ENCODE results near the gene CLDN6.

The CLDN6 gene

DNA sequence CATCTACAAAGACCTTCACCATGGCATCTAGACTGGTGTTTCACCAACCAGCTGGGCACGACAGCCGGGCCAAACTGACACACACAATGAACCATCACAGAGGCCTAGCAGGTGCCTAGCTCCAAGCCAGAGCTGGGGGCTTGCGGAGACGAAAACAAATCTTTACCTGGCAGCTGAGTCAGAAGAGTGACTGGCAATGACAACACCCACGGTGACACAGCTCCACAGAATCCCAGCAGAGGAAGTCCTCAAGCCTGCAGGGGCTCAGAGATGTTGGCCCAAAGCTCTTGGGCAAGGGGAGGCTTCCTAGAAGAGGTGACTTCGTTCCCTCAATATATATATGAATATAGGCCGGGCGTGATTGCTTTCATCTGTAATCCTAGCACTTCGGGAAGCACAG, 33.5 kb upstream of the CLDN6 start:
- DNase-seq, result no peak

DNA sequence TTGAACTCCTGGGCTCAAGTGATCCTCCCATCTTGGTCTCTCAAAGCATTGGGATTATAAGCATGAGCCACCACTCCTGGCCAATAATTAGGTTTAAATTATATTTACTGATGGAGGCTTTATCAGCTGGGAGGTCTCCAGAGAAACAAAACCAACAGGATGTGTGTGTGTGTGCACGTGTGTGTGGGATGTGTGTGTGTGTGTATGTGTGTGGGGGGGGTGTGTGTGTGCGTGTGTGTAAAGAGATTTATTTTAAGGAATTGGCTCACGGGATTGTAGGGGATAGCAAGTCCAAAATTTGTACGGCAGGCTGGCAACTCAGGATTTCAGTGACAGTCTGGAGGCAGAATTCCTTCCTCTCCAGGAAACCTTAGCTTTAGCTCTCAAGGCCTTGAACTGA, 33.0 kb upstream of the CLDN6 start:
- DNase-seq, result peak; percentile 33

DNA sequence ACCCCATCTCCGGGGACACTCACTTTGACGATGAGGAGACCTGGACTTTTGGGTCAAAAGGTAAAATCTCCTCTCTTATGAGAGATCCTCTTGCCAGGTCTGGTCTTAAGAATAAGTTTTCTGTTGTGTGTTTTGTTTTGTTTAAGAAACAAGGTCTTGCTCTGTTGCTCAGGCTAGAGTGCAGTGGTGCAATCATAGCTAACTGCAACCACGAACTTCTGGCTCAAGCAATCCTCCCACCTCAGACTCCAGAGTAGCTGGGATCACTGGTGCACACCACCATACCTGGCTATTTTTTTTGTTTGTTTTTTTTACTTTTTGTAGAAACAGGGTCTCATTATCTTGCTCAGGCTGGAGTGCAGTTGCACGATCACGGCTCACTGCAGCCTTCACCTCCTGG, 32.5 kb upstream of the CLDN6 start:
- no peak for DNase-seq

DNA sequence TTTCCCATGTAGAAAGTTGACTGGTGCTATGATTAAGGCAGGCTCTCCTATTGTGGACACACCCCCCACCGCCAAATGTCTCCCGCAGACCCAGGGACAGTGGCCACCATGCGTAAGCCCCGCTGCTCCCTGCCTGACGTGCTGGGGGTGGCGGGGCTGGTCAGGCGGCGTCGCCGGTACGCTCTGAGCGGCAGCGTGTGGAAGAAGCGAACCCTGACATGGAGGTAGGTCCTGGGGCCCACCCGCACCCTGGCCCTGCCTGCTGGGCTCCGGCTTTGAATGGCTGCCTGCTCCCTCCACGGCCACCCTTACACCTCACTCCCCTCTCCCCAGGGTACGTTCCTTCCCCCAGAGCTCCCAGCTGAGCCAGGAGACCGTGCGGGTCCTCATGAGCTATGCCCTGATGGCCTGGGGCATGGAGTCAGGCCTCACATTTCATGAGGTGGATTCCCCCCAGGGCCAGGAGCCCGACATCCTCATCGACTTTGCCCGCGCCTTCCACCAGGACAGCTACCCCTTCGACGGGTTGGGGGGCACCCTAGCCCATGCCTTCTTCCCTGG, 32.0 kb upstream of the CLDN6 start:
- DNase-seq, result no peak

DNA sequence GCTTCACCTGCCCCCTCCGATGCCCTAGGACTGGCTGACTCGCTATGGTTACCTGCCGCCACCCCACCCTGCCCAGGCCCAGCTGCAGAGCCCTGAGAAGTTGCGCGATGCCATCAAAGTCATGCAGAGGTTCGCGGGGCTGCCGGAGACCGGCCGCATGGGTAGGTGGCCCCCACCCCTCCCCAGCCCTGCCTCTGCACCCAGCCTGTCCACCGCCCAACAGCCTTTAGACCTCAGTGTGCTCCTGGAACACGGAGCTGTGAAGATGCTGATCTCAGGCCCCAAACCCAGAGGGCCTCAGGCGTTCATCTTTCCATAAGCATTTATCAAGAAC, 29.4 kb upstream of the CLDN6 start:
- no peak for DNase-seq

DNA sequence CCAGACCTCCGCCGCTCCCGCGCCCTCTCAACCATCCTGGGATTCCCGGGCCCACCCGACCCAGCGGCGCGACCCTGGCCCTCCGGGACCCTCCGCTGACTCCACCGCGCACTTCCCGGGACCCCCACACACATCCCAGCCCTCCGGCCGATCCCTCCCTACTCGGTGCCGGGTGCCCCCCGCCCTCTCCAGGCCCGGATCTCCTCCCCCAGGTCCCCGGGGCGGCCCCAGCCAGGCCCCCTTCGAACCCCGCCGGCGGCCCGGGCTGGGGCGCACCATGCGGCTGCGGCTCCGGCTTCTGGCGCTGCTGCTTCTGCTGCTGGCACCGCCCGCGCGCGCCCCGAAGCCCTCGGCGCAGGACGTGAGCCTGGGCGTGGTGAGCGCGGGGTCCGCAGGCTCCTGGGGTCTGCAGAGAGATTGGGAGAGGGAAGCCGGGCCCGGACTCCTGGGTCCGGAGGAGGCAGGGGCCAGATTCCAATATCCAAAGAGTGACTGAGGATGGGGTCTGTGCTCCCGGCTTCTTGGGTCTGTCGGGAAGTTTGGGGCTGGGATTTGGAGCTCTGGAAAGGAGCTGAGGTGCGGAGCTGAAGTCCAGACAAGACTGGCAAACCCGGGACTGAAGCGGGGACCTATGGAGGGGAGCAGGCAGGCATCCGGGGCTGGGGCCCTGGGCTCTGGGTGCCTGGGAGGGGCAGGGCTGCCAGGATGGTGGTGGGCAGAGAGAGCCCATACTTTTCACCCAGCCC, 28.8 kb upstream of the CLDN6 start:
- DNase-seq, result no peak

DNA sequence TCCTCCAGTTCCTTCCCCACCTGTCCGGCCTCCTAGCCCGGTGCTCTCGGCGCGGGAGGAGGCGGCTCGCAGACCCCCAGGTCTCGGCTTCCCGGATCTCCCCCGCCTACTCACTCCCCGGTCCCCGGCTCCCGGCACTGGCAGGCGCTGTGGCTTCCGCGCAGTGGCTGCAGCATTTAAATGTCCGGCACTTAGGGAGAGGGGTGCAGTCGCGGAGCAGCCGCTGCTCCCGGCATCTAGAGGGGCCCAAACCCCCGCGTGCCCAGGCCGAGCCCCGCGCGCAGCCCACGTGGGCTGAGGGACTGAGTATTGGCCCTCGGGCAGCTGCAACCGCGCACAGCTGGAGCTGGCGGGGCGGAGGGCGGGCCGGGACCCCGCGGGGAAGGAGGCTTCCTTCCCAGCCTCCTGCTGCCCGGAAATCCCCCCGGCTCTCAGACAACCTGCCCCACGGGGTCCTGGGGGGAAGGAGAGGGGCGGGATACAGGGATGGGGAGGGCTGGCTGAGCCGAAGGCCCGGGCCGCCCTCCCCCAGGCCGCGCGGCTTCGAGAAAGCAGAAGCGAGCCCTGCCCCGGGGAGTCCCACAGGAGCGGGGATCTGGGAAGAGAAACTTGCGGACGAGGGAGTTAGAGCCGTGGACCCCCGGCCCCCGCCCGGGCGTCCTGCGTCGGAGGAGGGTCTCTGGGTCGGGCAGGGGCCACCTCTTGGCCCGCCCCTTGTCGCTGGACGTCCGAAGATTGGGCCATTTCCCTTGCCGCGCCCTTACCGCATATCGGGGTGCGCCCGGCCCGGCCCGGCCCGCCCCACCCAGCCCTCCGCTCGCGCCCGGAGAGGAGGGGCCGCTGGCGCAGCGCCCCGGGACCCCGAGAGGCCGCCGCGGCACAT, 28.0 kb upstream of the CLDN6 start, which contains the start of gene MMP25:
Gene MMP25 (plus strand): TSS at position 804 of the 883 bp plus-strand sequence. CDS start 357 bp downstream, outside the sequence.
- DNase-seq, result peak; percentile 64

DNA sequence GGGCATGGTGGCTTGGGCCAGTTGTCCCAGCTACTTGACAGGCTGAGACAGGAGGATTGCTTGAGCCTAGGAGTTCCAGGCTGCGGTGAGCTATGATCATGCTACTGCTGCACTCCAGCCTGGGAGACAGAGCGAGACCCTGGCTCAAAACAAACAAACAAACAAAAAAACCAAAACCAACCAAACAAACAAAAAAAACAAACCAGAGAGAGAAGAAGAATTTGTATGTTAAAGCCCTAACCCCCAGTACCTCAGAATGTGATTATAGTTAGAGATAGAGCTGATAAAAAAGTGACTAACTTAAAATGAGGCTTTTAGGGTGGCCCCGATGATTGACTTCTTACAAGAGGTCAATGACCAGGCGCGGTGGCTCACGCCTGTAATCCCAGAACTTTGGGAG, 26.7 kb upstream of the CLDN6 start:
- DNase-seq, result no peak

DNA sequence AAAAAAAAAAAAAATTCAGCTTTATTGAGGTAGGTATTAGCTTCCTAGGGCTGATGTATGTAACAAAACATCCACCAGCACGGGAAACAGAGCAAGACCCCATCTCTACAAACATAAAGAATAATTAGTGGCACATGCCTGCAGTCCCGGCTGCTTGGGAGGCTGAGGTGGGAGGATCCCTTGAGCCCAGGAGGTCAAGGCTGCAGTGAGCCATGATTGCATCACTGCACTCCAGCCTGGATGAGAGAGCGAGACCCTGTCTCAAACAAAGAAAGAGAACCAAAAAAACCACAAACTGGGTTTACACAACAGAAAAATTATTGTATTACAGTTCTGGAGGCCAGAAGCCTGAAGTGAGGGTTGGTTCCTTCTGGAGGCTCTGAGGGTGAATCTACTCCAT, 24.4 kb upstream of the CLDN6 start:
- no peak for DNase-seq

DNA sequence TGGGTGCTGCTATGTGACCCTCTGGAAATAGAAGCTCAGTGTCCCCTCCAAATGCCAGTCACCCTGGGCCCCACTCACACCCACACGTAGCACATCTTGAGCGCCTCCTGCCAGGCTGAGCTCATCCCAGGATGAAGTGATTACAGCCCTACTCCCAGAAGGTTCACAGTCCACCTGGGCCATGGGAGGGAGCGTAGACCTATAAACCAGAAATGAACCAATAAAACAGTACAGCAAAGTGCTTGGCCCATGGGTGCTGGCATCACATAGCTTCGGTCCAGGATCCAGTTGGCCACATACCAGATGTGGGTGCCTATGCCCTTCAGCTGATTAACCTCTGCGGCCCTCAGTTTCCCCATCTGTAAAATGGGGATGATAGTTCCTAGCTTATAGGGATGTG, 20.9 kb upstream of the CLDN6 start:
- no peak for DNase-seq

DNA sequence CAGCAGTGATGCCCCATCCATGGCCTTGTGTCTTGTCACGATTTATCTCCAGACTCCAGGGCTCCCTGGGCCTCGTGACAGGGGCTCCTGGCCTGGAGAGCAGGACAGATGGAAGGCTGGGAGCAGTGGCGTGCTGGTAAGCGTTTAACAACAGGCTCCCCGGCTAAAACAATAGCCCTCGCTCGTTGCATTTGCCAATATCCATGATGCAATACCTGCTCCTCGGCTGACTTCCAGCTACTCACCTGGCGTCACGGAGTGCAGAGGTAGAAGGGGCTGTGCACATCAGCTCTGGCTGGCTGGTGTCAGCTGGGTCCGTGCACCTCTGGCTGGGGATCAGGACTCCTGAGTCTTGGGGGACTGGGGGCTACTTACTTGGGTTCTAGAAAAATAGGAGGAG, 20.3 kb upstream of the CLDN6 start:
- DNase-seq, result peak; percentile 91

DNA sequence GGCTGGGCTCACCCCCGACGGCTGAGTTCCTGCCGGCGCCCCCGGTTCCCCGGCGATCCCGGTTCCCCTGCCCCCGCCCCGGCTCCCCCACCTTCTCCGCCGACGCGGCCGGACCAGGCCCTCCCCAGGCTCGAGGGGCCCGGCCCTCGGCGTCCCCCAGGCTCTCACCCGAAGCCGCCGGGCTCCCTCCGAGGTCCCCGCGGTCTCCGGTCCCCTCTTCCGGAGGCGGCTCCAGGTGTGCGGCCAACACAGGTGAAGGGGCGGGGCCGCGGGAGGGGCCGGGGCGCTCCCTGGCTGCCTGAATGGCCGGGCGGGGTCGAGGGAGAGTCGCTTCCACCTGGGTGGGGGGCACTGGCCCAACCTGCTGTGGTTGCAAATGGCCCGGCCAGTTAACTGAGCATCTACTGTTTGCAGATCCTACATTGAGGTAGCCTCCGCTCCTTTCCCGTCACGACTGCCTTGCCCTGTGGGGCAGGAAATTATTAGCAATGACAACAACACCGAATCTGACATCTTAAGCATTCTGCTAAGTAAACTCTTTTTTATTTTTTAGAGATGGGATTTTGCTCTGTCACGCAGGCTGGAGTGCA, 18.8 kb upstream of the CLDN6 start, which contains the start of gene BICDL2:
Gene BICDL2 (minus strand): TSS at position 219 of the 590 bp plus-strand sequence. CDS start 1,448 bp downstream, outside the sequence.
- peak; percentile 66 for DNase-seq

DNA sequence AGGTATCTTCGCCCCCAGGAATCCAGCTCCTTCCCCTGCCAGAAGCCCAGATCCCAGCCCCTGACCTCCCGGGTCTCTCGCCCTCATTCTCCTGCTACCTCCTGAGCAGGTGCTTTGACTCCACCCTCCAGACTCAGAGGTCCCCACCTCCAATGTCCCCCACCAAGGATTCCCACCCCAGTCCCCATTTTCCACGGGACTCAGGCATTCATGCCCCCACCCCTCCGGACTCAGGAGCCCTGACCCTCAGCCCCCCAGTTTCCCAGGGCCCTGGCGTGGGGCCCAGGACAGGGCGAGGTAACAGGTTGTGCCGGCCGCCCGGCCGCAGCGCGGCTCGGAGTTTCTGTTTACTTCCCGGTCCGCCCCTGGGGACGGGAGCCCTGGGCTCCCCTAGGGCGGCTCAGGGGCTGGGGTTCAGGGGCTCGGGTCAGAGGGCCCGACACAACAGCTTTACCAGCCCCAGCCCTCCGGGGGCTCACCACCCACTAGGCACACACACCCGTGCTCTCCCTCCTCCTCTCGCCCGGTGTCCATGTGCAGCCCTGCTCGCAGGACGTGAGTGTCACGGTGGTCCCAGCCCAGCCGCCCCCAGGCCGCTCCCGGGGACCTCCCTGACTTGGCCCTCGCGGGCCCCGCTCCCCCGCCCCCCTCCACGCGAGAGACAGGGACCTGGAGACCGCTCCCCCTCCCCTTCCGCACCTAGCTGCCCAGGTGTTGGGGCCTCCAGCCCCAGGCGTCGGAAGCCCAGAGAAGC, 18.2 kb upstream of the CLDN6 start:
- DNase-seq, result peak; percentile 52

DNA sequence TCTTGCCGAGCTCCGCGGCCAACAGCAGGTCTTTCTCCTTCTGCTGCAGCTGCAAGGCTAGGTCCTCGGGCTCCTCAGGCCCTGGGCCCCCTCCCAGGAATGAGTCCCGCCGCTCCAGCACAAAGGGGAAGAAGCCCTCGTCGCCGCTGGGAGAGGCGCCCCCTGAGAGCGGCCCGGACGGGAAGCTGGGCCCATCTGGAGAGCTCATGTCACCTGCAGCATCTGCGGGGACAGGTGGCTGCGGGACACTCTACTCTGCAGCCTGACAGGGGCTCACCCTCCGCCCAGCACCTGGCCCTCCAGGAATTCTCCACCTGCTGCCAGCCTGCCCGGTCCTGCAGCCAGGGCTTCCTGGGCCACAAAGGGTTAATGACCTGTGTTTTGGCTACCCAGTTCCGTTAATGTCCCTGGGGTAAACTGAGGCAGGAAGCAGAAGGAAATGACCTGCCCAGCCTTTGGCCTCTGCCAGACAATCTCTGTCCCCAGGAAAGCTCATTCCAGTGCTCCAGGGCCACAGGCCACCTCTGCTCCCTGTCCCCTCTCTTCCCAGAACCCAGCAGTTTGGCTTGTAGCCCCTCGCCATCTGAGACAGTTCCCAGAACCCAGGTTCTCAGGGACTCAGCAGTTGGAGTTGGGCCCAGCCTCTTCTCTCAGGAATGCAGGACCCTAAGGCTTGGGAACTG, 17.4 kb upstream of the CLDN6 start:
- DNase-seq, result no peak

DNA sequence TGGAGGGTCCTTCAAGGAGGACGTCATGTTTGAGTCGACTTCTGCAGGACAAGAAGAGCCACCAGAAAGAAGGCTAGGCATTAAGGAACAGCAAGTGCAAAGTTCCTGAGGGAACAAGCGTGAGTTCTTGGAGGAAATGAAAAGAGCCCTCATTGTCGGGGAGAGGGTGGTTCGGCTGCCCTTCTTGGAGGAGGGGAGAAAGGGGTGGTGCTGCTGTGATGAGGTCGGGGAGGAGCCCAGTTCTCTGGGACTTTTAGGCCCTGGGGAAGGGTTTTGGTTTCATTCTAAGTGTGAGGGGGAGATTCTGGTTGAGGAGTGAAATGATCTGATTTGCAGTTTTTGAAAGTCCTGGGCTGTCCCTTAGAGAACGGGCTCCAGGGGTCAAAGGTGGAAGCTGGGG, 14.6 kb upstream of the CLDN6 start:
- no peak for DNase-seq

DNA sequence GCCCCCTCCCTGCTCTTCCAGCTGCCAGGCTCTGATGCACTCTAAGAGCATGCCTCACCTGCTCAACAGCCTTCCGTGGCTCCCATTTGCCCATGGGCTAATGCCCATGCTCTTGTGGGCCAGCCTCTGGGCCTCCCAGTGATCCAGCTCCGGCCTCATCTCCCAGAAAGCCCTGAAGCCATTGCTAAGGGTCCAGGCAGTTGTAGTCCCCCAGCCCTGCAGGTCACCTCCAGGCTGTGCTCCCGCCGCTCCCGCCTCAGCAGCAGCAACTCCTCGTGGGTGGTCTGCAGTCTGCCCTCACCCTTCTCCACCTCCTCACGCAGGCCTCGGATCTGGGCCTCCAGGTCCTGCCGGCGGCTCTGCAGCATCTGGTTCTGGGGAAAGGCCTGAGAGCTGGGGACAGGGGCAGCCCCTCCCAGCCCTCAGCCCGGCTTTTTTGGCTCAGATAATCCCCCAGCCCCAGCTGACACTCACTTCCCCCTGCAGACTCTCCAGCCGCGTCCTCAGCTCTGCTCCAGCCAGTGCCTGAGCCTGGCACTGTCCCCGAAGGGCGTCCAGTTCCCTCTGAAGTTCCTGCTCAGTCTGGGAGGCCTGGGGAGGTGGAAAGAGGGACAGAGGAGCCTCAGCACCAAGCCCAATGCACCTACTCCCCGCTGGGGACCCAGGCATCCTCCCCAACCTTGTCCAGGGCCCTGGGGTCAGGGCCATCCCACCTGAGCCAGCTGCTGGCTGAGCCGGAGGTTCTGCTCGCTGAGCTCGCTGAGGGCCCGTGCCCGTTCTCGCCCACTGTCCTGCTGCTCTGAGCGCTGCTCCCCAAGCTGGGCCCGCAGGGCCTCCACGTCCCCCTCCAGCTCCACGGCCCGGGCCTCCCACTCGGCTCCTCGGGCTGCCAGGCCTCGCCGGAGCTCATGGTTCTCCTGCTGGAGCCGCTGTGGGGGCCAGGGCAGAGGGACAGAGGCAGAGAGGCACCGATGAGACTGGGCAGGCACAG, 12.5 kb upstream of the CLDN6 start:
- no peak for DNase-seq

DNA sequence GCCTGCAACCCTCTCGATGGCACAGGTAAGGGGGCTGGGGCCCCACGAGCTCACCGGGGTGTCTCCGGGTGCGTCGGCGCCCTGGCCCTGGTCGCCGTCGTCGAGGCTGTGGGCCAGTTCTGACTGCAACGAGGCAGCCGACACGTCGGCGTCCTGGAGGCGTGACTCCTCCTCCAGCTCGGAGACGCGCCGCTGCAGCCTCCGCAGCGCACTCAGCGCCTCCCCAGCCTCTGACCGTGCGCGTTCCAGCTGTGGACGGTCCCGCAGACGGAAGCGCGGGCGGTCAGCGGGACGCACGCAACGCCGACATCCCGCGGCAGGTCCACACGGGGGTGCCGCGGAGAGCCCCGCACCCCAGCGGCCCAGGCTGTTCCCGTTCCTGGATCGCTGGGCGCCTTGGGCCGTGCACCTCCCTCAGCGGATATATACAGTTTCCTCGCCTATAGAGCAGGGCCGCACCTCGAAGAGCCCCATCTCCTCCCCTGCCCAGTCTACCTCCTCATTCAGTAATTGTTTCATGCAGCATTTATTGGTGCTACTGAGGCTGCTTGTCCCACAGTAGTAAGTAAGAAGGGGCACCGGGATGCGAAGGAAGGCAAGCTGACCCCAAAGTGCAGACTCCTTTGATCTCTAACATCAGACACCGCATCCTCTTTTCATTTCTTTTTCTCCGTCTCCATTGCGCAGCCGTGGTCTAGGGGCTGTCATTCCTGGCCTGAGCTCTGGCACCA, 11.7 kb upstream of the CLDN6 start:
- peak; percentile 70 for DNase-seq

DNA sequence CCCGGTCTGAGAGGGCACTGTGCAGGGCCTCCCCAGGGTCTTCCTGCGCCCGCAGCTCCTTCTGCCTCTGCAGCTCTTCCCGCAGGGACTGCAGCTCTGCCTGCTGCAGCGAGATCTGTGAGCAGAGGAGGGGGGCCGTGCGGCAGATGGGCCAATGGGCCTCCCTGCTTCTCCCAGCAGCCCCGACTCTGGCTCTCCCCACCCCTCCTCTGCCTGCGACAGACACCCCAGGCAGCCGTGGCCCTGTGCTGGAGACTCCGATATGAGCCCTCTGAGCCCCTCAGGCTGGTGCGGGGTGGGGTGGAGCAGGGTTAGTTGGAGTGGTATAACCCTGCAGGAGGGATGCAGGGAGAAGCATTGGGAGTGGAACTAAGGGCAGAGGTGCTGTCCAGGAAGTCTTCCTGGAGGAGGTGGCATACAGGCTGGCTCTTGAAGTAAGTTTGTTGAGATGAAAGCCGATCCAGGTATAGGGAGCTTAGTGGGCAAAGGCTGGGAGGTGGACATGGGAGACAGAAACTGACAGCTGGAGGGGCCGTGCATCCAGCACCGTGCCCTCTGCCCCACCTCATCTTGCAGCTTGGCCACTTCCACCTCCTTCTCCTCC, 10.8 kb upstream of the CLDN6 start:
- peak; percentile 65 for DNase-seq

DNA sequence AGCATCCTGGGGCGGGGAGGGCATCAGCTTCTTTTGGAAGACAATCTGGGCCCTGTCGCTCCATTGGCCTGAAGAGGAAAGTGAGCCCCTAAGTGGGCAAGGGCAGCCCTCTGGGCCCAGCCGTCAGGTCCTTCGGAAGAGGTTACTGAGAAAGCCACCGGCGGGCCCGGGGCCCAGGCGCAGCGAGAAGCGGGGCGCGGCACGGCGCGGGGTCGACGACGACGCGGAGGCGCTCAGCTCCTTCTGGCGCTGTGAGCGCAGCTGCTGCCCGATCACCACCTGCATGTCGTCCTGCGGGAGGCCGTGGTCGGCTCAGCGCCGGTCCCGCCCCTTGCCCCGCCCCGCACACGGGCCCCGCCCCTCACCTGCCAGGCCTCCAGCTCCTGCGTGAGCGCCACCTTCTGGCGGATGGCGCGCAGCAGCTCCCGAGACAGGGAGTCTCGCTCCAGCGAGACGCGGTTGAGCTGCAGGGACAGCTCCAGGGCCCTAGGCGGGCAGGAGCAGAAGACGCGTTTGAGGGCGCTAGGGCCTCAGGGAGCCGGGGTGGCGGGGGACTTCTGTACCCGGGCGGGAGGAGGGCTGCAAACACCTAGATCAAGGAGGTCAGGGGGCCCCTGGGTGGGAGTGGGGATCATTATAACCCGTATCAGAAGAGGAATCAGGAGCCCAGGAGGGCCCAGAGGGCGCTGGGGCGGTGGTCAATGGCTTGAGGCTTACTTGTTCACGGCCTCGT, 10.2 kb upstream of the CLDN6 start:
- peak; percentile 96 for DNase-seq
